ENCODE data around the gene ADGRG1. TPM values are rescaled to one million over a fixed set of nuclear protein-coding genes. Genes with fewer than 3 reads are reported as not detected.

The ADGRG1 gene
- total RNA-seq, 1 donor from 2014 or later, result 67.1 TPM

DNA sequence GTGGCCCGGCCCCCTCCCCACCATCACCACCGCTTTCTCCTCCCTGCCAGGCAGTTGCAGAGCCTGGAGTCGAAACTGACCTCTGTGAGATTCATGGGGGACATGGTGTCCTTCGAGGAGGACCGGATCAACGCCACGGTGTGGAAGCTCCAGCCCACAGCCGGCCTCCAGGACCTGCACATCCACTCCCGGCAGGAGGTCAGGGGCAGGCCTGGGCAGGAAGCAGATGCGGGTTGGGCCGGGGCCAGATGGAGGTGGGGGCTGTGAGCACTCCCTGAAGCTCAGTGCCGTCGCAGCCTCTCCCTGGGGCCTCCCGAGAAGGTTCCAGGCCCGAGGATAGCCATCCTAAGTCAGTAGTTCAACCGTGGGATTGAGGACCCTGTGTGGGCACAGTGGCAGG lies 25.5 kb downstream of the ADGRG1 start:
- Mint-ChIP-seq H3K9me3 (no peaks in the 10 kb centered on the region), H3K27me3 (ENCODE audit: low read depth) (no peaks in the 10 kb centered on the region), H3K4me1 (peaks cover 7% of the 10 kb centered on the region), H3K4me3 (no peak overlapping the region), H3K27ac (peak overlapping the region; percentile 61), H3K36me3 (peaks cover 9% of the 10 kb centered on the region)
- TF ChIP-seq, protein P1, sequence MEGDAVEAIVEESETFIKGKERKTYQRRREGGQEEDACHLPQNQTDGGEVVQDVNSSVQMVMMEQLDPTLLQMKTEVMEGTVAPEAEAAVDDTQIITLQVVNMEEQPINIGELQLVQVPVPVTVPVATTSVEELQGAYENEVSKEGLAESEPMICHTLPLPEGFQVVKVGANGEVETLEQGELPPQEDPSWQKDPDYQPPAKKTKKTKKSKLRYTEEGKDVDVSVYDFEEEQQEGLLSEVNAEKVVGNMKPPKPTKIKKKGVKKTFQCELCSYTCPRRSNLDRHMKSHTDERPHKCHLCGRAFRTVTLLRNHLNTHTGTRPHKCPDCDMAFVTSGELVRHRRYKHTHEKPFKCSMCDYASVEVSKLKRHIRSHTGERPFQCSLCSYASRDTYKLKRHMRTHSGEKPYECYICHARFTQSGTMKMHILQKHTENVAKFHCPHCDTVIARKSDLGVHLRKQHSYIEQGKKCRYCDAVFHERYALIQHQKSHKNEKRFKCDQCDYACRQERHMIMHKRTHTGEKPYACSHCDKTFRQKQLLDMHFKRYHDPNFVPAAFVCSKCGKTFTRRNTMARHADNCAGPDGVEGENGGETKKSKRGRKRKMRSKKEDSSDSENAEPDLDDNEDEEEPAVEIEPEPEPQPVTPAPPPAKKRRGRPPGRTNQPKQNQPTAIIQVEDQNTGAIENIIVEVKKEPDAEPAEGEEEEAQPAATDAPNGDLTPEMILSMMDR (IDR thresholded peaks at IDR 0.05; ENCODE audit: unreplicated experiment), result no peak
- DNase-seq (ENCODE audit: low spot score in 2 of 2, unreplicated experiment in 2 of 2), result no peak

DNA sequence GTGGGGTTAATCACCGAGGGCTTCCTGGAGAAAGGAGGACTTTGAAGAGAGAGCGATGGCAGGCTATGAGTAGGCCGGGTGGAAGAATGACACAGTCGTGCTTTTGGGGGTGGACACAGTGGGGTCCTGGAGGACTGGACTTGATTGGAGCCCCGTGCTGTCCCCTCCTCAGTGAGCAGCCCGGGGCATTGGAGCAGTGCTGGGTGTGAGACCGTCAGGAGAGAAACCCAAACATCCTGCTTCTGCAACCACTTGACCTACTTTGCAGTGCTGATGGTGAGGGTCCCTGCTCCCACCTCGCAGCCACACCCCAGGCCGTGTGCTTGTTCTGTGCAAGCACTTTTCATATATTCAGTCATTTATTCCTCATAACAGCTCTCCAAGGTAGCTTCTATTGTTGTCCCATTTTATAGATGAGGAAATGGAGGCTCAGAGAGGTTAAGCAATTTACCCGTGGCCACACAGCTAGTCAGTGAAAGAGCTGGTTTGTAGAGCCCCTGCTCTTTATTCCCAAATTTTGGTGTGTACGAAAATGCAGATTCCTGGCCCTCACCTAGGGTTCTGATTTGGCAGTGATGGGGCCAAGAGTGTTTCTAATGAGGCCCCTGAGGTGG lies 28.0 kb downstream of the ADGRG1 start:
- no peak overlapping the region for H3K27ac Mint-ChIP-seq
- no peak overlapping the region for H3K4me3 Mint-ChIP-seq
- no peak for DNase-seq (ENCODE audit: low spot score in 2 of 2, unreplicated experiment in 2 of 2)
- H3K36me3 Mint-ChIP-seq, result peaks cover 9% of the 10 kb centered on the region
- peaks cover 7% of the 10 kb centered on the region for H3K4me1 Mint-ChIP-seq
- H3K9me3 Mint-ChIP-seq, result no peaks in the 10 kb centered on the region
- no peaks in the 10 kb centered on the region for H3K27me3 Mint-ChIP-seq (ENCODE audit: low read depth)
- TF ChIP-seq, protein P1 (IDR thresholded peaks at IDR 0.05; ENCODE audit: unreplicated experiment), result no peak

DNA sequence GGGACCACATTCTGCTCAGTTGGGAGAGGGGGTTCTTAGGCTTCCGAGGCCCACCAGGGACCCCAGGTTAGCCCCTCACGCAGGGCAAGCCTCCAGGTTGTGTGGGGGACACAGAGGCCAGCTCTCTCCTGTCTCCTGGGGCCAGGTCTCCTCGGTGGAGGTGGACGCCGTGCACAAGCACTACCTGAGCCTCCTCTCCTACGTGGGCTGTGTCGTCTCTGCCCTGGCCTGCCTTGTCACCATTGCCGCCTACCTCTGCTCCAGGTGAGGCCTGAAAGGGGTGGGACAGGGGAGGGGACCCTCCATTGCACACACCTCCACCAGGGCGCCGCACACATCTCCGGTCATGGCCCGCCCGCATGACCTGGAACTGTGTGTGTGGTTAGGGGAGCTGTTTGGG lies 28.8 kb downstream of the ADGRG1 start:
- Mint-ChIP-seq H3K27ac (no peak overlapping the region), H3K9me3 (no peaks in the 10 kb centered on the region), H3K4me3 (no peak overlapping the region), H3K27me3 (ENCODE audit: low read depth) (no peaks in the 10 kb centered on the region), H3K36me3 (peaks cover 10% of the 10 kb centered on the region), H3K4me1 (peaks cover 7% of the 10 kb centered on the region)
- TF ChIP-seq, protein P1 (IDR thresholded peaks at IDR 0.05; ENCODE audit: unreplicated experiment), result no peak
- DNase-seq (ENCODE audit: low spot score in 2 of 2, unreplicated experiment in 2 of 2), result no peak

DNA sequence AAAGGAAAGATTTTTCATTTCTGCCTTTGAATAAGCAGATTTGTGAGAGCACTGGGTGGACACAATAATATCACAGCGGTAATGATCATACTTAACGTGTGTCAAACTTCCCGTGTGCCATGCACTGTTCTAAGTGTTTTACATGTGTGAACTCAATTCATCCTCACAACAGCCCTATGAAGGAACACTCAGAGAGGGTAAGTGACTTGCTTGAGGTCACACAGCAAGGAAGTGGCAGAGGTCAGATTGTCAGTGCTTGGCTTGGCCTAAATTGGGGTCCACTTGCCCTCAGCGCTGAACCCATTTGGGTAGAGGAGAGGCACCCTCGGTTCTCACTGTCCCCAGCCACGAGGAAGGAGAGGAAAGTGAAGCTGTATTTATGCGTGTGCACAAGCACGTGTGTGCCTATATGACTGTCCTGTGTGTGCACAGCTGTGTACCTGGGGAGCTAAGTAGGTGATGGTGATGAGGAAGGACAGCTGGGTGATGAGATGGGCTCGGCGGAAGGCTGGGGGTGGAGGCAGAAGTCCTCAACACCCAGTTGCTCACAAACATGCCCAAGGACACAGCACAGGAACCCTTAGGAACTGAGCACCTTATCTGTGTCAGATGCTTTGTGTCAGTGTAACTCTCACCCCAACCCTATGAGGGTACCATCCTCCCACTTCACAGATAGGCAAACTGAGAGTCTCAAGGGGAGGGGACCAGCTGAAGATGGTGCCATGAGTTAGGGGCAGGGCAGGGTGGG lies 29.9 kb downstream of the ADGRG1 start:
- no peaks in the 10 kb centered on the region for H3K27me3 Mint-ChIP-seq (ENCODE audit: low read depth)
- H3K4me1 Mint-ChIP-seq, result peaks cover 7% of the 10 kb centered on the region
- DNase-seq (ENCODE audit: low spot score in 2 of 2, unreplicated experiment in 2 of 2), result no peak
- H3K36me3 Mint-ChIP-seq, result peaks cover 10% of the 10 kb centered on the region
- no peak overlapping the region for H3K27ac Mint-ChIP-seq
- TF ChIP-seq, protein P1 (IDR thresholded peaks at IDR 0.05; ENCODE audit: unreplicated experiment), result no peak
- no peak overlapping the region for H3K4me3 Mint-ChIP-seq
- no peaks in the 10 kb centered on the region for H3K9me3 Mint-ChIP-seq

DNA sequence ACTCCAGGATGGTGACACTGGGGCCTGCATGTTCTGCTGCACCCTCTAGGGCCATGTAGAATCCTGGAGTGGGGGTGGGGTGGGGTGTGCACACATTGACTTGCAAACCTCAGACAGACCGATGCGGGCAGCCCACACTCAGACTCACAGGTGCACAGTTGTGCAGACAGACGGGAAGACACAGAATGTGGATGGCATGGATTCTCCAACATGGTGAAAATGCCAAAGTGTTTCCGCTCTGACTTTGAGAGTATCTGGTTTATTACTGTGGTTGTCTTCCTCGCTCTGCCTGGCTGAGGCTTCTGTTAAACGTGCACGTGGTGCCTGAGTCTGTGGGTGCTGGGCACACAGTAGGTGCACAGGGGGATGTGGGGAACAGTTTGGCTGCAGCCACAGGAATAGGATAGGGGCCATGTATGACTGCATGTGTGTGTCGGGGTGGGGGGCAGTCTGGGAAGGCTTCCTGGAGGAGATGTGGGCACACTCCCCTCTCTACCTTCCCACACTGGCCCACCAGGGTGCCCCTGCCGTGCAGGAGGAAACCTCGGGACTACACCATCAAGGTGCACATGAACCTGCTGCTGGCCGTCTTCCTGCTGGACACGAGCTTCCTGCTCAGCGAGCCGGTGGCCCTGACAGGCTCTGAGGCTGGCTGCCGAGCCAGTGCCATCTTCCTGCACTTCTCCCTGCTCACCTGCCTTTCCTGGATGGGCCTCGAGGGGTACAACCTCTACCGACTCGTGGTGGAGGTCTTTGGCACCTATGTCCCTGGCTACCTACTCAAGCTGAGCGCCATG lies 30.6 kb downstream of the ADGRG1 start:
- Mint-ChIP-seq H3K27me3 (ENCODE audit: low read depth) (no peaks in the 10 kb centered on the region), H3K9me3 (no peaks in the 10 kb centered on the region), H3K4me1 (no peaks in the 10 kb centered on the region), H3K36me3 (peaks cover 11% of the 10 kb centered on the region), H3K4me3 (no peak overlapping the region), H3K27ac (no peak overlapping the region)
- no peak for DNase-seq (ENCODE audit: low spot score in 2 of 2, unreplicated experiment in 2 of 2)
- TF ChIP-seq, protein P1 (IDR thresholded peaks at IDR 0.05; ENCODE audit: unreplicated experiment), result no peak
